Suprapubic skin (tissue), 3 donors: ENCODE measurements around the gene ZBTB16.

Experiments
- CTCF ChIP-seq, 2 donors: fragments of 200-600 bp in 1 of 2; fragments of 450-650 bp in 1 of 2; sonication (generic) in 1 of 2; IDR thresholded peaks; one replicate each; pipeline ENCODE4 v1.5.1; 2016 to 2019; ENCODE audit warnings: antibody characterized with exemption in 2 of 2, mild to moderate bottlenecking in 1 of 2, moderate library complexity in 1 of 2
- EP300 ChIP-seq: sonication (generic); formaldehyde crosslinking; IDR thresholded peaks from one replicate; pipeline ENCODE4 v1.6.1; 2017; ENCODE audit warnings: antibody characterized with exemption
- POLR2A ChIP-seq, 2 donors: fragments of 450-650 bp; IDR thresholded peaks; one replicate each; pipeline ENCODE4 v1.6.1; 2017; ENCODE audit warnings: antibody characterized with exemption in 2 of 2, mild to moderate bottlenecking in 2 of 2, moderate library complexity in 2 of 2

GRCh38 chr11:114209904-114210303, 150.4 kb downstream of the ZBTB16 start:
- TF ChIP-seq CTCF (IDR thresholded peaks at IDR 0.05) (no peak), EP300 (no peak), POLR2A (IDR thresholded peaks at IDR 0.05) (no peak)
